Omental fat pad (tissue), 4 donors: ENCODE data around the gene TARM1. TPM values are rescaled to one million over a fixed set of nuclear protein-coding genes. Genes with fewer than 3 reads are reported as not detected.
A peak's percentile ranks its signal among the peaks of the same experiment; 100 is the strongest.
"Not testable (repeated sequence)": the region's sequence is repeated elsewhere in the genome, so short reads cannot be mapped to it uniquely, and the experiment has no call there.

ENCODE experiments used
- ATAC-seq: fragments of 150-250 bp; one replicate; pipeline ENCODE4 v1.9.1; 2016; ENCODE audit warnings: mild to moderate bottlenecking, moderate library complexity; ENCODE audit not compliant: low FRiP score
- DNase-seq: peaks from one replicate; pipeline ENCODE4 v3.0.0-alpha.2; 2019; ENCODE audit warnings: low spot score
- total RNA-seq, 4 donors: library from RNA; depleted of rRNA; stranded (reverse); fragments of >200 nt; gene quantifications; one replicate each; pipeline ENCODE4 v1.1.0, GENCODE V29; 2016
- TF ChIP-seq, protein P1 (sequence below), 3 donors: fragments of 450-650 bp; IDR thresholded peaks; one replicate each; pipeline ENCODE4 v1.5.1; 2016 to 2017; ENCODE audit warnings: antibody characterized with exemption in 3 of 3, mild to moderate bottlenecking in 3 of 3, moderate library complexity in 2 of 3

Gene TARM1
- total RNA-seq, 4 donors from 2014 or later, result not detected

- TF ChIP-seq, protein P1, sequence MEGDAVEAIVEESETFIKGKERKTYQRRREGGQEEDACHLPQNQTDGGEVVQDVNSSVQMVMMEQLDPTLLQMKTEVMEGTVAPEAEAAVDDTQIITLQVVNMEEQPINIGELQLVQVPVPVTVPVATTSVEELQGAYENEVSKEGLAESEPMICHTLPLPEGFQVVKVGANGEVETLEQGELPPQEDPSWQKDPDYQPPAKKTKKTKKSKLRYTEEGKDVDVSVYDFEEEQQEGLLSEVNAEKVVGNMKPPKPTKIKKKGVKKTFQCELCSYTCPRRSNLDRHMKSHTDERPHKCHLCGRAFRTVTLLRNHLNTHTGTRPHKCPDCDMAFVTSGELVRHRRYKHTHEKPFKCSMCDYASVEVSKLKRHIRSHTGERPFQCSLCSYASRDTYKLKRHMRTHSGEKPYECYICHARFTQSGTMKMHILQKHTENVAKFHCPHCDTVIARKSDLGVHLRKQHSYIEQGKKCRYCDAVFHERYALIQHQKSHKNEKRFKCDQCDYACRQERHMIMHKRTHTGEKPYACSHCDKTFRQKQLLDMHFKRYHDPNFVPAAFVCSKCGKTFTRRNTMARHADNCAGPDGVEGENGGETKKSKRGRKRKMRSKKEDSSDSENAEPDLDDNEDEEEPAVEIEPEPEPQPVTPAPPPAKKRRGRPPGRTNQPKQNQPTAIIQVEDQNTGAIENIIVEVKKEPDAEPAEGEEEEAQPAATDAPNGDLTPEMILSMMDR (IDR thresholded peaks at IDR 0.05), result no peak
- no peak for ATAC-seq
- no peak for DNase-seq
Measured at GRCh38 chr19:54099190-54099902, 18.2 kb upstream of the TARM1 start.

- ATAC-seq (no peak), DNase-seq (no peak)
- TF ChIP-seq, protein P1 (IDR thresholded peaks at IDR 0.05), result no peak
Measured at GRCh38 chr19:54096617-54097106, 15.5 kb upstream of the TARM1 start.

DNA sequence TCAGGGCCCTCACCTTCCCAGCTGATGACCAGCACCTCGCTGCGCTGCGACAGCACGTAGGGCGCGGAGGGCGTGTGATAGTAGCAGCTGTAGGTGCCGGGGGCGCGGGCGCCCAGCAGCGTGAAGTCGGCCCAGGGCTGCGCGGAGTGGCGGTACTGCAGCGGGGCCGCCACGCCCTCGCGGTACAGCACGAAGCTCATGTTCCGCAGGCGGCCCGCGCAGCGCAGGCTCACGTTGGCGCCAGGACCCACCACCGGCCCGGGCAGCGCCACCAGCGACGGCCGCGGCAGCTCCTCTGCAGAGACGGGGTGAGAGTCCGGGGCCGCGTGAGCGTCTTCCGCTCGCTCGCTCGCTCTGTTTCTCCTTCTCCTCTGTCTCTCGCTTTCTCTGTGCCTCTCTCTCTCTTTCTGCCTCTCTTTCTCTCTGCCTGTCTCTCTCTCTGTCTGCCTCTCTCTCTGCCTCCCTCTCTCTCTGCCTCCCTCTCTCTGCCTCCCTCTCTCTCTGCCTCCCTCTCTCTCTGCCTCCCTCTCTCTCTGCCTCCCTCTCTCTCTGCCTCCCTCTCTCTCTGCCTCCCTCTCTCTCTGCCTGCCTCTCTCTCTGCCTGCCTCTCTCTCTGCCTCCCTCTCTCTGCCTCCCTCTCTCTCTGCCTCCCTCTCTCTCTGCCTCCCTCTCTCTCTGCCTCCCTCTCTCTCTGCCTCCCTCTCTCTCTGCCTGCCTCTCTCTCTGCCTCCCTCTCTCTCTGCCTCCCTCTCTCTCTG lies 14.9 kb upstream of the TARM1 start:
- not testable (repeated sequence) for DNase-seq

GRCh38 chr19:54095136-54095858 lies 14.1 kb upstream of the TARM1 start:
- no peak for DNase-seq
- TF ChIP-seq, protein P1 (IDR thresholded peaks at IDR 0.05), result no peak
- ATAC-seq, result no peak

More for the DNA sequence above, 14.9 kb upstream of the TARM1 start:
- ATAC-seq, result peak; percentile 49

DNA sequence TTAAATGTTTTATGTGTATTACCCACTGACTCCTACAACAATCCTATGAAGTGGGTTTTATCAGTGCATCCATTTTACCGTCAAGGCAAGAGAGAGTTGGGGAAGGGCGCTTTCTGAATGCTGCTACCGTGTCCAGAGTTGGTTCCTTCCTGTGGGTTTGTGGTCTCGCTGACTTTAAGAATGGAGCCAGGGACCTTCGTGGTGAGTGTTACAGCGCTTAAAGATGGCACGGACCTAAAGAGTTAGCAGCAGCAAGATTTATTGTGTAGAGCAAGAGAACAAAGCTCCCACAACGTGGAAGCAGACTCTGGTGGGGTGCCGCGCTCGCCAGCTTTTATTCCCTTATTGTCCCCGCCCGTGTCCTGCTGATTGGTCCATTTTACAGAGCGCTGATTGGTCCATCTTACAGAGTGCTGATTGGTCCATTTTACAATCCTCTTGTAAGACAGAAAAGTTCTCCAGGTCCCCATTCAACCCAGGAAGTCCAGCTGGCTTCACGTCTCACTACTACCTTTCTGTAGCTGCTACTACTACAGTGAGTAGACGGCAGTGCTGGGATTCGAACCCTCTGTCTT lies 13.3 kb upstream of the TARM1 start:
- TF ChIP-seq, protein P1 (IDR thresholded peaks at IDR 0.05), result no peak
- no peak for ATAC-seq
- DNase-seq, result no peak

DNA sequence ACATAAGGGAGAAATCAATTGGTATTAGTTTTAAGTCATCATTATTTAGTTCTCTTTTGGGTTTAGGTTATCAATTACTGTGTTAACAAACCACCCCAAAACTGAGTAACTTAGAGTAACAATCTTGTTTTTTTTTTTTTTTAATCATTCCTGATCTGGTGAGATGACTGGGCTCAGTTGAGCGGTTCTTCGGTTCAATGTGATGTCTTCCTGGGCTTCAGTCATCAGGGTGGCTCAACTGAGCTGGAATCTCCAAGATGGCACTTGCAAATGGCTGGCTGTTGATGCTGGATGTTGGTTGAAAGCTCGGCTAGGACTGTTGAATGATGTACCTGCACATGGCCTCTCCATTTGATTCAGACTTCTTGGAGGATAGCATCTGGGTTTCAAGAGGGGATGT lies 3.2 kb upstream of the TARM1 start:
- no peak for DNase-seq
- TF ChIP-seq, protein P1 (IDR thresholded peaks at IDR 0.05), result no peak
- no peak for ATAC-seq

- ATAC-seq (no peak), DNase-seq (no peak)
- TF ChIP-seq, protein P1 (IDR thresholded peaks at IDR 0.05), result no peak
Measured at GRCh38 chr19:54077334-54077733, 3.8 kb downstream of the TARM1 start.
